Mesenchymal stem cell (in vitro differentiated cells and primary cell): ENCODE results near the gene CEP57.

Experiments
- DNase-seq: peaks from one replicate; pipeline ENCODE4 v3.0.0-alpha.2; 2013
- H2AFZ ChIP-seq: one replicate; pipeline ENCODE4 v1.6.1; 2013; ENCODE audit warnings: low read depth, mild to moderate bottlenecking, control low read depth, inconsistent platforms, low read length, moderate library complexity
- H2AK5ac ChIP-seq: 2 replicates; pipeline ENCODE4 v1.6.1; 2013; ENCODE audit warnings: low read length, moderate library complexity, mild to moderate bottlenecking, inconsistent platforms; ENCODE audit not compliant: severe bottlenecking
- H2BK120ac ChIP-seq: one replicate; pipeline ENCODE4 v1.6.1; 2013; ENCODE audit warnings: low read depth, mild to moderate bottlenecking, inconsistent platforms, low read length, moderate library complexity
- H2BK12ac ChIP-seq, 2 experiments: one replicate each; pipeline ENCODE4 v1.6.1; 2013; ENCODE audit warnings: inconsistent platforms in 2 of 2, low read length in 2 of 2, mild to moderate bottlenecking in 2 of 2, moderate library complexity in 2 of 2, control low read depth in 1 of 2
- H2BK15ac ChIP-seq: one replicate; pipeline ENCODE4 v1.6.1; 2013; ENCODE audit warnings: mild to moderate bottlenecking, low read depth, inconsistent platforms; ENCODE audit not compliant: poor library complexity, severe bottlenecking
- H2BK5ac ChIP-seq: 2 replicates; pipeline ENCODE4 v1.6.1; 2013; ENCODE audit warnings: low read depth, mild to moderate bottlenecking, low read length, control low read depth, inconsistent platforms; ENCODE audit not compliant: poor library complexity, severe bottlenecking
- H3K14ac ChIP-seq, 2 experiments: one replicate each; pipeline ENCODE4 v1.6.1; 2013; ENCODE audit warnings: inconsistent platforms in 2 of 2, low read length in 2 of 2, control low read depth in 1 of 2, mild to moderate bottlenecking in 1 of 2, moderate library complexity in 1 of 2
- H3K18ac ChIP-seq, 2 experiments: one replicate each; pipeline ENCODE4 v1.6.1; 2013; ENCODE audit warnings: inconsistent platforms in 2 of 2, low read length in 2 of 2, control low read depth in 1 of 2, low read depth in 1 of 2, mild to moderate bottlenecking in 1 of 2
- H3K23ac ChIP-seq, 2 experiments: one replicate each; pipeline ENCODE4 v1.6.1; 2013; ENCODE audit warnings: inconsistent platforms in 2 of 2, low read length in 2 of 2, mild to moderate bottlenecking in 2 of 2, moderate library complexity in 2 of 2, control low read depth in 1 of 2
- H3K27ac ChIP-seq: 2 replicates; pipeline ENCODE4 v1.5.1; 2013; ENCODE audit warnings: mild to moderate bottlenecking, moderate library complexity, low read length, control low read depth, inconsistent platforms; ENCODE audit not compliant: poor library complexity, severe bottlenecking
- H3K27me3 ChIP-seq, 2 experiments: 2 replicates each; pipeline versions ENCODE4 v1.6.1 to v1.7.0; 2013; ENCODE audit warnings: low read length in 2 of 2, mild to moderate bottlenecking in 2 of 2, moderate library complexity in 2 of 2, control low read depth in 1 of 2, inconsistent platforms in 1 of 2; ENCODE audit not compliant: control insufficient read depth in 1 of 2, insufficient read depth in 1 of 2
- H3K36me3 ChIP-seq, 2 experiments: 2 replicates each; pipeline versions ENCODE4 v1.6.1 to v1.7.0; 2013; ENCODE audit warnings: low read length in 2 of 2, control low read depth in 1 of 2, inconsistent platforms in 1 of 2, low read depth in 1 of 2, mild to moderate bottlenecking in 1 of 2; ENCODE audit not compliant: insufficient read depth in 2 of 2, control insufficient read depth in 1 of 2
- H3K4ac ChIP-seq, 2 experiments: one replicate each; pipeline ENCODE4 v1.6.1; 2013; ENCODE audit warnings: inconsistent platforms in 2 of 2, low read length in 2 of 2, mild to moderate bottlenecking in 2 of 2, moderate library complexity in 2 of 2, control low read depth in 1 of 2, low read depth in 1 of 2
- H3K4me1 ChIP-seq: 2 replicates; pipeline ENCODE4 v1.6.1; 2013; ENCODE audit warnings: low read depth, low read length, control low read depth; ENCODE audit not compliant: control insufficient read depth, insufficient read depth
- H3K4me2 ChIP-seq: 2 replicates; pipeline ENCODE4 v1.6.1; 2013; ENCODE audit warnings: low read length, mild to moderate bottlenecking, inconsistent platforms; ENCODE audit not compliant: poor library complexity, severe bottlenecking
- H3K4me3 ChIP-seq, 2 experiments: 2 replicates each; pipeline versions ENCODE4 v1.5.1 to v1.7.0; 2013; ENCODE audit warnings: low read length in 2 of 2, mild to moderate bottlenecking in 2 of 2, control low read depth in 1 of 2, low read depth in 1 of 2; ENCODE audit not compliant: insufficient read depth in 1 of 2
- H3K79me1 ChIP-seq: replicated peaks from 2 replicates; pipeline ENCODE4 v1.6.1; 2013; ENCODE audit warnings: mild to moderate bottlenecking, control low read depth, low read length, inconsistent platforms; ENCODE audit not compliant: poor library complexity, severe bottlenecking
- H3K9ac ChIP-seq: 2 replicates; pipeline ENCODE4 v1.7.0; 2013; ENCODE audit warnings: mild to moderate bottlenecking, low read length, moderate library complexity
- H3K9me3 ChIP-seq: 2 replicates; pipeline ENCODE4 v1.7.0; 2013; ENCODE audit warnings: mild to moderate bottlenecking, low read length; ENCODE audit not compliant: control insufficient read depth
- H4K8ac ChIP-seq: one replicate; pipeline ENCODE4 v1.6.1; 2013; ENCODE audit warnings: inconsistent platforms, mild to moderate bottlenecking, low read length, moderate library complexity
- H4K91ac ChIP-seq: one replicate; pipeline ENCODE4 v1.6.1; 2013; ENCODE audit warnings: mild to moderate bottlenecking, low read length, inconsistent platforms
- WGBS: methylation state at CpG from one replicate; pipeline ENCODE4 v1.1.7; 2013; ENCODE audit warnings: mixed read lengths; 5-methylcytosine and 5-hydroxymethylcytosine counted together

CEP57 gene

GRCh38 chr11:95792200-95792599 is 1.9 kb downstream of the CEP57 start:
- no peak overlapping the region for H4K91ac ChIP-seq
- no peak overlapping the region for H4K8ac ChIP-seq
- peaks cover 2 to 8% of the 10 kb centered on the region in 2 experiments for H3K36me3 ChIP-seq
- peaks cover 2% of the 10 kb centered on the region for H3K4me1 ChIP-seq
- H3K4me2 ChIP-seq = no peak overlapping the region
- peak overlapping the region in 1 of 2 experiments; percentile 11 for H3K4ac ChIP-seq
- H2AK5ac ChIP-seq = no peak overlapping the region
- H3K79me1 ChIP-seq = peaks cover 7% of the 10 kb centered on the region
- H3K27me3 ChIP-seq = no peaks in the 10 kb centered on the region
- H3K27ac ChIP-seq = no peak overlapping the region
- no peak for DNase-seq
- WGBS = over 99% methylated on average over 6 of the region's 8 CpGs
- no peak overlapping the region for H2BK15ac ChIP-seq
- H2BK5ac ChIP-seq = no peak overlapping the region
- H3K23ac ChIP-seq = no peak overlapping the region
- no peak overlapping the region for H3K9ac ChIP-seq
- no peak overlapping the region for H2BK12ac ChIP-seq
- no peak overlapping the region for H2AFZ ChIP-seq
- no peaks in the 10 kb centered on the region for H3K9me3 ChIP-seq
- no peak overlapping the region for H3K4me3 ChIP-seq
- no peak overlapping the region for H2BK120ac ChIP-seq
- H3K18ac ChIP-seq = no peak overlapping the region
- H3K14ac ChIP-seq = no peak overlapping the region

- Histone ChIP-seq H3K4me3 (no peak overlapping the region), H2AFZ (no peak overlapping the region), H3K4me2 (no peak overlapping the region), H4K91ac (no peak overlapping the region), H3K14ac (no peak overlapping the region), H3K9ac (no peak overlapping the region), H2BK120ac (no peak overlapping the region), H2BK15ac (no peak overlapping the region), H4K8ac (no peak overlapping the region), H3K23ac (no peak overlapping the region), H3K4me1 (peaks cover 2% of the 10 kb centered on the region), H2BK12ac (no peak overlapping the region), H3K36me3 (peaks cover 0 to 5% of the 10 kb centered on the region in 2 experiments), H3K4ac (no peak overlapping the region), H2BK5ac (no peak overlapping the region), H3K27me3 (no peaks in the 10 kb centered on the region), H3K18ac (no peak overlapping the region), H3K9me3 (no peaks in the 10 kb centered on the region), H3K27ac (no peak overlapping the region), H3K79me1 (peaks cover 8% of the 10 kb centered on the region), H2AK5ac (no peak overlapping the region)
- WGBS = 99% methylated on average over 7 of the region's 7 CpGs
- DNase-seq = no peak
These were observed 2.4 kb downstream of the CEP57 start for GRCh38 chr11:95792700-95793099.

GRCh38 chr11:95793116-95793515 is 2.8 kb downstream of the CEP57 start:
- H3K27me3 ChIP-seq = no peaks in the 10 kb centered on the region
- H2AFZ ChIP-seq = no peak overlapping the region
- no peak overlapping the region for H3K23ac ChIP-seq
- H3K27ac ChIP-seq = no peak overlapping the region
- no peak overlapping the region for H2BK12ac ChIP-seq
- H2AK5ac ChIP-seq = no peak overlapping the region
- H3K14ac ChIP-seq = no peak overlapping the region
- H4K8ac ChIP-seq = no peak overlapping the region
- no peak overlapping the region for H2BK120ac ChIP-seq
- H3K4me2 ChIP-seq = no peak overlapping the region
- H3K4ac ChIP-seq = no peak overlapping the region
- WGBS = 93% methylated on average over 3 of the region's 4 CpGs
- no peak overlapping the region for H3K9ac ChIP-seq
- peaks cover 2% of the 10 kb centered on the region for H3K4me1 ChIP-seq
- H3K4me3 ChIP-seq = no peak overlapping the region
- peaks cover 8% of the 10 kb centered on the region for H3K79me1 ChIP-seq
- no peak overlapping the region for H2BK15ac ChIP-seq
- H4K91ac ChIP-seq = no peak overlapping the region
- no peak overlapping the region for H3K18ac ChIP-seq
- H3K9me3 ChIP-seq = no peaks in the 10 kb centered on the region
- H2BK5ac ChIP-seq = no peak overlapping the region
- peaks cover 0 to under 1% of the 10 kb centered on the region in 2 experiments for H3K36me3 ChIP-seq
- DNase-seq = no peak

DNA sequence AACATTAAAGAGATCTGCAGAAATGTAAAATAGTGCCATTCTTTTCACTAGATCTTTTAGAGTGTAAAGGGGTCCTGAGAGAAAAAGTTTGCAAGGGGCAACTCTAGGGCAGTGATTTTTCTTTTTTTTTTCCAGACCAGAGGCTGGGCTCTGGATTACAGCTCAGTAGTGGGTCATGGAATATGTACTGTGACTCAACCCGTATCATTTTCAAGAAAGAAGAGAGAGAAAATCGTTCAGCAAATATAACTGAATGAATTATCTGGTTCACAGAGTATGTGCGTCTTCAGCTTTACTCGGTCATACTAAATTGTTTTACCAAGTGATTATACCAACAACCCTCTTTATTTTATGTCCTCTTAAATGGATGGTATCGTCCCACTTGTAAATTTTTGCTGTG is 3.8 kb downstream of the CEP57 start:
- no peak for DNase-seq
- H3K18ac ChIP-seq = no peak overlapping the region
- no peak overlapping the region for H2BK5ac ChIP-seq
- H2BK120ac ChIP-seq = no peak overlapping the region
- no peak overlapping the region for H2AFZ ChIP-seq
- no peak overlapping the region for H4K91ac ChIP-seq
- H2AK5ac ChIP-seq = no peak overlapping the region
- H3K27ac ChIP-seq = no peak overlapping the region
- no peaks in the 10 kb centered on the region for H3K27me3 ChIP-seq
- no peaks in the 10 kb centered on the region for H3K36me3 ChIP-seq
- no peak overlapping the region for H4K8ac ChIP-seq
- no peak overlapping the region for H3K4ac ChIP-seq
- H3K9me3 ChIP-seq = no peaks in the 10 kb centered on the region
- no peak overlapping the region for H3K4me2 ChIP-seq
- no peak overlapping the region for H3K14ac ChIP-seq
- H3K9ac ChIP-seq = no peak overlapping the region
- H3K23ac ChIP-seq = no peak overlapping the region
- peaks cover 9% of the 10 kb centered on the region for H3K79me1 ChIP-seq
- no peak overlapping the region for H2BK15ac ChIP-seq
- H2BK12ac ChIP-seq = no peak overlapping the region
- no peak overlapping the region for H3K4me3 ChIP-seq
- H3K4me1 ChIP-seq = peaks cover 2% of the 10 kb centered on the region
- 100% methylated on average over 1 of the region's 5 CpGs for WGBS
